Gastroesophageal sphincter (tissue), 3 donors: ENCODE measurements around the gene GCKR.

Source experiments
- EP300 ChIP-seq: sonication (generic); formaldehyde crosslinking; IDR thresholded peaks from one replicate; pipeline ENCODE4 v1.6.1; 2017; ENCODE audit warnings: antibody characterized with exemption, mild to moderate bottlenecking
- POLR2A ChIP-seq, 2 donors: fragments of 450-650 bp; IDR thresholded peaks; one replicate each; pipeline ENCODE4 v1.6.1; 2017; ENCODE audit warnings: antibody characterized with exemption in 2 of 2, mild to moderate bottlenecking in 2 of 2, moderate library complexity in 1 of 2
- TF ChIP-seq, protein P1 (sequence below), 4 experiments: fragments of 200-600 bp in 2 of 4; fragments of 450-650 bp in 2 of 4; sonication (generic) in 1 of 4; IDR thresholded peaks; one replicate each; pipeline ENCODE4 v1.5.1; 2017 to 2019; ENCODE audit warnings: antibody characterized with exemption in 4 of 4, mild to moderate bottlenecking in 2 of 4, moderate library complexity in 2 of 4

DNA sequence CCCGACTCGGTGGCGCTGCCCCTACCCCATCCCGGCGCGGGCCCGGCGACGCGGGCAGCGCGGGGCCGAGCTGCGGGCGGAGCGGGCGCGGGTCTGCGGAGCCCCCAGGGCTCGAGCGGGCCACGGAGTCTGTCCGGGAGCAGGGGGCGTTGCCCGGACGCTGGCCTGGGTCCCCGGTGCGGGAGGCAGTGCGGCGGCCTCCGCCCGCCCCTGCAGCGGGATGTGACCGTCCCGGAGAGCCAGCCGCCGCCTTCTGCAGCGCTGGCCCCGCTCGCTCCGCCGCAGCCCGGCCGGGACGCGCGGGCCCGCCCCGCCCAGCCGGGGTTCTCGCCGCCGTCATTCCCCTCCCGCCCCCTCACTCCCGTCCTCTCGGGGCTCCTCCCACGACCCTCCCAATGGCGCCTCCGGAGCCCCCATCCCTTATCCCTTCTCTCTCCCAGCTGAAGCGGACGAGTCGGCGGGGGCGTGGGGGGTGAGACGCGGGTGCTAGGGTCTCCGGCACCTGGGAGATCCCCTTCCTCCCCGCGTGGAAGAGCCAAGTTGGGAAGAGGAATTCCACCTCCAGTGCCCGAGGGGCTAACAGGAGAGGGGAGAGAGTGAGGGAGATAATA is 1.6 kb upstream of the GCKR start, which contains the start of gene FNDC4:
- TF ChIP-seq POLR2A (IDR thresholded peaks at IDR 0.05) (peak; percentile 21 to 46), EP300 (no peak)
- TF ChIP-seq, protein P1, sequence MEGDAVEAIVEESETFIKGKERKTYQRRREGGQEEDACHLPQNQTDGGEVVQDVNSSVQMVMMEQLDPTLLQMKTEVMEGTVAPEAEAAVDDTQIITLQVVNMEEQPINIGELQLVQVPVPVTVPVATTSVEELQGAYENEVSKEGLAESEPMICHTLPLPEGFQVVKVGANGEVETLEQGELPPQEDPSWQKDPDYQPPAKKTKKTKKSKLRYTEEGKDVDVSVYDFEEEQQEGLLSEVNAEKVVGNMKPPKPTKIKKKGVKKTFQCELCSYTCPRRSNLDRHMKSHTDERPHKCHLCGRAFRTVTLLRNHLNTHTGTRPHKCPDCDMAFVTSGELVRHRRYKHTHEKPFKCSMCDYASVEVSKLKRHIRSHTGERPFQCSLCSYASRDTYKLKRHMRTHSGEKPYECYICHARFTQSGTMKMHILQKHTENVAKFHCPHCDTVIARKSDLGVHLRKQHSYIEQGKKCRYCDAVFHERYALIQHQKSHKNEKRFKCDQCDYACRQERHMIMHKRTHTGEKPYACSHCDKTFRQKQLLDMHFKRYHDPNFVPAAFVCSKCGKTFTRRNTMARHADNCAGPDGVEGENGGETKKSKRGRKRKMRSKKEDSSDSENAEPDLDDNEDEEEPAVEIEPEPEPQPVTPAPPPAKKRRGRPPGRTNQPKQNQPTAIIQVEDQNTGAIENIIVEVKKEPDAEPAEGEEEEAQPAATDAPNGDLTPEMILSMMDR (IDR thresholded peaks at IDR 0.05): no peak
